ENCODE measurements around the gene AGR3.
"Not testable (repeated sequence)": the region's sequence is repeated elsewhere in the genome, so short reads cannot be mapped to it uniquely, and the experiment has no call there.

AGR3 gene

DNA sequence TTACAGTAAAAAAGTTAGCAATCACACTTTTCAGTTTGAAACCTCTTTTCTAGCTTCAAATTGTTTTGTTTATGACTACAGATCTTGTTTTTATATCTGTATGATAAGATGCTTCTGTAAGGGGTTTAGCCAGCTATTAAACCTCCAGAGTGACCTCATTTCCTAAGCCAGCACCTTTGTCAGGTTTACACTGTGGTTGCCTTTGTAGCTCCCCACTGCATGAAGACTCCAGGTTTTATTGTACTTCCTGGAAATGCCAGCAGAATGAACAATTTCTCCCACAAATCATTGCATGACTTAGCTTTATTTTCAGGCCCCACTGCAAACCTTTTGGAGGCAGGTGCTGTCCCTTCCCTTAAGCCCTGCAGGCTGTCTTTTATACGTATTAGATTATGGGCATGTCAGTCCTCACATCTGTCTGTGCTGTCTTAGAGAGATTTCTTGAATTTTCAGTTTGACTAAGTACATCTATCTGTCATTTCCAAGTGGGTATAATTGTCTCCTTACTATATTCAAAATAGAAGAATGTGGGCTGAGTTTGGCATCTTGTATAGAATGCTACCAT is 8.2 kb upstream of the AGR3 start:
- DNase-seq: no peak

DNA sequence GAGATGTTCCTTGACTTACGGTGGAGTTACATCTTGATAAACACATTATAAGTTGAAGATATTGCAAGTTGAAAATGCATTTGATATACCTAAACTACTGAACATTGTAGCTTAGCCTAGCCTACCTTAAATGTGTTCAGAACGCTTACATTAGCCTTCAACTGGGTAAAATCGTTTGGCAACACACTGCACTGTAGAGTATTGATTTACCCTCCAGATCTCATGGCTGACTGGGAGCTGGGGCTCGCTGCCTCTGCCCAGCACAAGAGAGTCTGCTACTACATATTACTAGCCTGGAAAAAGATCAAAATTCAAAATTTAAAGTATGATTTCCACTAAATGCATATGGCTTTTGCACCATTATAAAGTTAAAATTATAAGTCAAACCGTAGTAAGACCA is 7.5 kb upstream of the AGR3 start:
- DNase-seq: no peak

DNA sequence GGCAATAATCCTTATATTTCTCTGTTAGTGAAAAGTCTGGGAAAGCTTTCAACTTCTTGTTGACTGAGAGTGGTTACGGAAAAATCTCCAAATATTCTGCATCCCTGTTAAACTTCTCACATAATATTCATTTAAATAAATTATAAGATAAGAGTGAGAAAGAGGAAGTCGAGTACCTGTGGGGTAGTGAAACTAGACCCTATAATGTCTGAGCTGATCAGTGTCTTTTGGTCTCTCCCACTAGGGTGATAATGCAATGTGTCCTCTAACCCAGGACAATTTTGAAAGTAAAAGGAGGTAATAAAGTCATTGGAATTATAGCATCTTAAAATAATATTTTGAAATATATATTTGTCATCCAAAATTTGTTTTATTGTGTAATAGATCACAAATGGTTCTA is 2.1 kb upstream of the AGR3 start:
- DNase-seq: no peak

DNA sequence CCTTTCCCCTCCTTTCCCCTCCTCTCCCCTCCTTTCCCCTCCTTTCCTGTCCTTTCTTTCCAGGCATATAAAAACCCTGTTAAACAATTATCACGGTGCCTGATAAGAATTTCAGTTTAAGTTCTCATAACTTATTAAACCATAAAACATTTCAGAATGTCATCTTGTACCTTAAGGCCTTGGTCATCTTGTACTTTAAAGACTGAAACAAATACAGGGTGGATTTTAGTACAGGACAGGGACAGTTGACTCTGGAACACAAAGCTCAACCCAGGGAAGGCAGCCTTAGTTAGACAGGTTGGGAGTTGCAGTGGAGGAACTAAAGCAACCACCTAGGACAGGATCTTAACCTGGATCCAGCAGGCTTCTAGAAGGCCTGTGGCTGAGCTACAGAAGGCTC is 1.2 kb downstream of the AGR3 start:
- DNase-seq: no peak

DNA sequence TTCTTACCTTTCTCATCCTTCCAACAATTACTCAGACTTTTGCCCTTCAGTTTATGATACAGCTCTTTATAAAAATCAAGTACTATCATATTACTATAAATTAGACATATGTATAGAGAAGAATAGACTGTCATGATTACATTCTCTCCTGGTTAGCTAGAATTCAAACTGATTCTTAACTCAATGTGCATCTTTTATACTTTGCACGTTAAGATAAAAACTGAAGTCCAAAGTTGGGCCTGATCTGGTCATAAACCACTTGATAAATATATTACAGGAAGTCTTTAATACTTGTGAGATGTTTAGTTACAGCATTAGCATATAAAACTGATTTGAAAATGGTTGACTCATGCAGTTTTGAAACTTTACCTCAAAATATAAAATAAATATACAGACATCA is 2.6 kb downstream of the AGR3 start:
- no peak for DNase-seq

DNA sequence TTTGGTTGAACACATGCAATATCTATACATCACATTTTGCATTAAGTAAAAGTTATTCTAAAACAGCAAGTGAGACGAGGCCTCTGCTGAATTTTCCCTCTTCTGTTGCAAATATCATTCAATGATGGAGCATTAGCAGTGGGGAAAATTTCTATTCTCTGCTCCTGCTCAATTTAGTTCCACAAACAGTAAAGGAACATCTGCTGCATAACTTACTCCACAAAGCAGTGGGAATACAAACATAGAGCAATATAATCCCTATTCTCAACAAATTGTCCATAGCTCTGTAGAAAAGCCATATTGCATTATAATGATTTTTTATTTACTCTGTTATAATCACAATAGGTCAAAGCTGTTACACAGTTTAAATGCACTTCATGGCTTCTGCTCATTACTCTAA is 5.9 kb downstream of the AGR3 start:
- no peak for DNase-seq

DNA sequence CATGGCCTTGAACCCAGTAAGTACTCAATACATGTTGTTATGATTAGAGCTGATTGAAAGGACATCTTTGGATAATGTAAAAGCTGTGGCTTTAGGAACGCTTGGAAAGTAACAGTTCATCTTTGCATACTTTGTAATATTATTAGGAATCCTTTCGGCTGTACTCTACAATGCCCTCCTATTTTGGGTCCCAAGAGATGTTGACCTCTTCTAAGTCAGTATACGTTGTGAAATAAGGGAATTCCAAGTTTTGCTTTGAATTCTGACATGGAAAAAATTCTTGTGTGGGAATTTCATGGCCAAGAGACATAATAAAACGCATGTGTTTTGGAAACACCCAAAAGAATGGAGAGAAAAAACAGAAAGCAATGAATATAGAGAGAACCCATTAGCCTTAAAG is 7.7 kb downstream of the AGR3 start:
- no peak for DNase-seq

DNA sequence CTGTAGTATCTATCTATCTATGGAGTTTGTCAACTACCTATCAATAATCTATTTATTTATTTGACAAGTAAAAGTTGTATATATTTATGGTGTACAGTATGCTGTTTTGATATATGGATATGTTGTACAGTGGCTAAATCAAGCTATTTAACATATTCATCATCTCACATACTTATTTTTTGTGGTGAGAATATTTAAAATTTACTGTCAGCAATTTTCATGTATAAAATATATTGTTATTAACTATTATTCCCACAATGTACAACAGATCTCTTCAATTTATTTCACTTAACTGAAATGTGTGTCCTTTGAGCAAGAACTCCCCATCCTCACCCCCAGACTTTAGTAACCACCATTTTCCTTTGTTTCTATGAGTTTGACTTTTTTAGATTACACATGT is 14.5 kb downstream of the AGR3 start:
- no peak for DNase-seq

DNA sequence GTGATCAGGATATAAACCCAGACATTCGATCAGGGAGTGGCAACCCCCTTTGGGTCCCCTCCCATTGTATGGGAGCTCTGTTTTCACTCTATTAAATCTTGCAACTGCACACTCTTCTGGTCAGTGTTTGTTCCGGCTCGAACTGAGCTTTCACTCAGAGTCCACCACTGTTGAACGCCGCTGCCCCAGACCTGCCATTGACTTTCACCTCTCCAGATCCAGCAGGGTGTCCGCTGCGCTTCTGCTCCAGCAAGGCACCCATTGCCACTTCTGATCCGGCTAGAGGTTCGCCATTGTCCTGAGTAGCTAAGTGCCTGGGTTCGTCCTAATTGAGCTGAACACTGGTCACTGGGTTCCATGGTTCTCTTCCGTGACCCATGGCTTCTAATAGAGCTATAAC is 28.6 kb downstream of the AGR3 start:
- not testable (repeated sequence) for DNase-seq

DNA sequence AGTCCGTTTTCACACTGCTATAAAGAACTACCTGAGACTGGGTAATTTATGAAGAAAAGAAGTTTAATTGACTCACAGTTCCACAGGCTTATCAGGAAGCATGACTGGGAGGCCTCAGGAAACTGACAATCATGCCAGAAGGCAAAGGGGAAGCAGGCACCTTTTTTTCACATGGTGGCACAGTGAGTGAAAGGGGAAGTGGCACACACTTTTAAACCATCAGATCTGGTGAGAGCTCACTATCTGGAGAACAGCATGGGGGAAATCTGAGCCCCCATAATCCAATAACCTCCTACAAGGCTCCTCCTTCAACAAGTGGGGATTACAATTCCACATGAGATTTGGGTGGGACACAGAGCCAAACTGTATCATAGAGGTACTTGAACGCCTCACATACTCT is 30.0 kb downstream of the AGR3 start:
- DNase-seq: no peak

DNA sequence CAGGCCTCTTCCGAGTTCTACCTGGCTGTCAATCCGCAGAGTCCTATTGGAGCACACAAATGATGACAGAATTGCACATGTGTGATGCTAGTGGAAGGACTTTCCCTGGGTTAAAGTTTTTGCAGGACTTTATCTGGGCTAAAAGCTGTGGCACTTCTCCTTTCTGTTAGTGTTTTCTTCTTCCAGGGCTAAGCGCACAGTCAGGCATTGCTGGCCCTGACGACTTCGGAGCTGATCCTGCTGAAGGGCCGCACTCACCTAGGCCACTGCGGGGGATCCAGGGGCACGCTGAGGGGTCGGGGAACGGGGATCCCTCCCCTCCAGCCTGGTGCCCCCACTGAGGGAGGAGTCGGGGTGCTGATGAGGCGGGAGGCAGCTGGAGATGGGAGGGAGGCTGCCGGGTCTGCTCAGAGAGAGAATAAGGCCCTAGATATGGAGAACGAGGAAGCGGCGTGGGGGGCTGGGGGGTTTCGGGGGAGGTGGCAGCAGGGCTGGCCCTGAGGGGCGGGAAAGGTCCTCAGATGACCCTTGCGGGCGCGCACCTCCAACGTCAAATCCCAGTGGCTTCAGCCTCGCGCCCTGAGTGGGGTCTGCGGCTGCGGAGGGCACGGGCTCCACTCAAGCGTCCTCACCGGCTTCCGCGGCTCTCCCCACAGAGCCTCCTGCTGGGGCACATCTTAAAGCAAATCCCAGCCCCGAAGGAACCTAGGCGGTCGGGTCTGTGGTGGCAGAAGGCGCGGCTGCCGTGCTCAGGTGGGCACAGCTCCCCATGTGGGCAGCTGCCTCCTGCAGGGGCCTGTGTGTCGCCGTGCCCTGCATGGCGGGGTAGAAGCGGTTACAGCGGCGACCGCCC is 30.9 kb downstream of the AGR3 start:
- DNase-seq: no peak

DNA sequence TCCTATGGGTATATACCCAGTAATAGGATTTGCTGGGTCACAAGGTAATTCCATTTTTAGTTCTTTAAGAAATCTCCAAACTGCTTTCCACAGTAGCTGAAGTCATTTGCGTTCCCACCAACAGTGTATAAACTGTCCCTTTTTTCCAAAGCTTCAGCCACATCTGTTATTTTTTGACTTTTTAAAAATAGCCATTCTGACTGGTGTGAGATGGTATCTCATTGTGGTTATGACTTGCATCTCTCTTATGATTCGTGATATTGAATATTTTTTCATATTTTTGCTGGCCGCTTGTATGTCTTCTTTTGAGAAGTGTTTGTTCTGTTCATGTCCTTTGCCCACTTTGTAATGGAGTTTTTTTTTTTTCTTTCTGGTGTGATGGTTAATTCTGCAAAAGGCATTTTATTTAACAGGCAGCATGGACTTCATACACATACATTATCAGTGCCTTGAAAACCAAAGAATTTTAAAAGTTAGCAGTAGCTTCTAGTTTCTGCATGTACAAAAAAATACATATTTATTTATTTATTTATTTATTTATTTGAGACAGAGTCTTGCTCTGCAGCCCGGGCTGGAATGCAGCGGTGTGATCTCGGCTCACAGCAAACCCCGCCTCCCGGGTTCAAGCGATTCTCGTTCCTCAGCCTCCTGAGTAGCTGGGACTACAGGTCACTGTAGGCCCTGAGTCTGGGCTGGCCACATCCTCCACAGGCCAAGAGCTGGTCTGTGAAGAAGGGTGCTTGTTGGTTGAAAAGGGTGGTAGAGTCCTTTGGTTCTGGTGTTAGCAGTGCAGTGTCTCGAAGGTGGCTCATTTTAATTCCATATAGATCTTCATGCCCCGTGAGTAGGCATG is 32.3 kb downstream of the AGR3 start:
- no peak for DNase-seq

DNA sequence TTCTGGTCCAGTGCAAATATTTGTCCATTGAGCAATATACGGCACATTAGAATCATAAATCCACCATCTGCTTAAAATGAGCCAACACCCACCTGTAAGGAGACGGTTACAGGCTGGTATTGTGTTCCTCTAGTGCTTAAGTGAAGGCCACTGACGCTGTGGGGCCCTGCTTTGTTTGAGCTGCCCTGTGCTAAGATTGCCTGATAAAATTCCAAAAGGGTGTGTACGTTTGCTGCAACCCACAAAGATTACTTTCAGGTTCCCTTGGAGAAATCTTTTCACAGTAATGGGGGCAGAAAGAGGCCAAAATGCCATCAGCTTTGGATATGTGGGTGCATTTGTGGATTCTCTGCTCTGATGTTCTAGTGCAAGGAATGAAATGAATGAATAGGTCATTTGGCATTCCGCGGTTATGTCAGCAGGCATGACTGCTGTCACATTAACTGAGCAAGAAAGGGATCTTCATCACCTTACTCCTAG is 34.4 kb downstream of the AGR3 start:
- no peak for DNase-seq

DNA sequence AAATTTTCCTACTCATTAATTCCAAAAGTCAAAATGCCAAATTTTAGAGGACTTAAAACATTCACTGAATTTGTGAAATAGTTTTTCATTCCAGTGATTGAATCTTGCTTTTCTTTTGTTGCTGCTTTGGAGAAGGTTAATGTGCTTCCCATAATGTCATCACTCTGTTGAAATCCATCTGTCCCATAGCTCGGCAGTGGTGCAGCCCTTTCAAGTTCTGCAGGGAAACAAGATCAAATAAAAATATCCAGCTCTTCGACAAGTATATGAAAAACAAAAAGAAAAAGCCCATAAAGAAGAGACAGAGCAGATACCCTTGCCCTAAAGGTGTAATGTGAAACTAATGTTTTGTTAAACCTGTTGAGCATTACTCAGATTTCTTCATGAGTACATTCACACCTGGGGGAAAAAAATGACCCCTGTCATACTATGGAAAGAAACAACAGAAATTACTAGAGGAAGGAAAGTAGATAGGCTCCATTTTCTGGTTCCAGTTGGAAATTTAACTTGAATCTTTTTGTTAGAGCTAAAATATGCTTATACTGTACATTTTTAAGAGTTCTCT is 35.1 kb downstream of the AGR3 start:
- no peak for DNase-seq

DNA sequence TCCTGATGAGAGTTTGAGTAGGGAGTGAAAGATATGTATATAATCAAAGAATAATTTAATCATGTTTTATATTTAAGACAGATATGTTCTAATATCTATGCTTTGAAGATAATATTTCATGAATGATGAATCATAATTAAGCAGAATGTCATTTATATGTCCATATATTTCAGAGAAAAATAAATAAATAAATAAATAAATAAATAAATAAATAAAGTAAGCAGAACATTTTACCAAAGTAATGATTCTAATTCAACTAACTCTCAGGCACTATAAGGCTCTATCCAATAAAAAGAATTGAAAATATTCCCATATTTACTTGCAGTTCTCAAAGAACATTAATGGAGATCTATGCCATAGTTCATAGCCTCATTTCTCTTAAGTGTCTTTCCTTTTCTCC is 36.0 kb downstream of the AGR3 start:
- no peak for DNase-seq

DNA sequence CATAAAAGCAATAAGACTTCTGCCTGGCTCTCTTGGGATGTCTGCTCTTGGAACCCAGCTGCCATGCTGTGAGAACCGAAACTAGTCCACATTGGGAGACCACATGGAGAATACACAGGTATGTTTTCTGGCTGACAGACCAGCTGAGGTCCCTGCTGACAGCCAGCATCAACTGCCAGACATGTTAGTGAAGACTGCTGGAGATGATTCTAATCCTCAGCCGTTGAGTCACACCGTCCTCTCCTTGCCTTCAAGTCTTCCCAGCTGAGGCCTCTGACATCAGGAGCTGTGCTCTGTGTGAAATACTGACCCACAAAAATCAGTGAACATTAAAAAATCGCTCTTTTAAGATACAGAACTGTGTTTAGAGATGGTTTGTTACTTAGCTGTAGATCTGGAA is 40.1 kb downstream of the AGR3 start:
- DNase-seq: no peak

DNA sequence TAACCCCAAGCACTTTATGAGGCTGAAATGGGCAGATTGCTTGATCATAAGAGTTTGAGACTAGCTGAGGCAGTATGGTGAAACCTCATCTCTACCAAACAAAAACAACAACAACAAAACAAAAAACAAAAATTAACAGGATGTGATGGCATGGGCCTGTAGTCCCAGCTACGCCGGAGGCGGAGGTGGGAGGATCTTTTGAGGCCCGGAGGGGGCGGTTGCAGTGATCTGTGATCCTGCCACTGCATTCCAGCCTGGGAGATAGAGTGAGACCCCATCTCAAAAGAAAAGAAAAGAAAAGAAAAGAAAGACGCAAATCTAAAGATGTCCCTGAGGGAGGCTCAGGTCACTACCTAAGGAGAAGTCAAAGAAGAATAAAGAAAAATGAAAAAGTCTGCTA is 41.7 kb downstream of the AGR3 start:
- no peak for DNase-seq

DNA sequence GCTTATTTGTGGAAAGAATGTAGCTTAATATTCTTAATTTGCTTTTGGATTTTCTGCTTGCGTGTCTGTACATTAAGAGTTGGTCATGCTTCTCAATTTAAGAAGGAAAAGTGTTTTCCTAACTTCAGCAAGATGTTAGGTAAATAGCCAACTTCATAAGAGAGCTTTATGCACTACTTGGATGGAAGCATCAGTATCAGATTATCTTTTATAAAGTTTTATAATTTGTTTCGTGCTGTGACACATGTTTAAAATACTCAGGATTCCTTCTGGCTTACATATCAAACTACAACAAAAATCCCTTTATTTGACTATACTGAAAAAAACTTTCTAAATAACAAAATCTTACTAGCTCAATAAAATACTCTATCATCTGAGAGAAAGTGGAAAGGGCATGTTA is 42.1 kb downstream of the AGR3 start:
- DNase-seq: no peak

DNA sequence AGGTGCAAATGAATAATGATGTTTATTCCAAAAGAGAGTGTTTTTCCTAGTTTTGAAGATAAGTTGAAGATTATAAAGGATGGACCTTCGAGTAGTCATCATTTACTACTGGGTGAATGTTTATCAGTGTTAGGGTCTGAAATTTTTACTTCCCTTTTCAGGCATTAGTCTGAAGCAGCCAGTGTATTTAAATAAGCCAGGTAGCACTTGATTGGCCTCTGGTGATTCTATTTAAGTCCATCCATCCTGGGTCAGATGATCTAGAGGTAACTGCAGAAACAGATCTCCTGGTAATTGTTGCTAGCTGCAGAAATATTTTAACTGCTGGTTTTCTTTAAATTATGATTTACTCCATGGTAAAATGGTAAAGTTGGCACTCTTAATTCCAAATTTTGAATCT is 42.9 kb downstream of the AGR3 start:
- no peak for DNase-seq

DNA sequence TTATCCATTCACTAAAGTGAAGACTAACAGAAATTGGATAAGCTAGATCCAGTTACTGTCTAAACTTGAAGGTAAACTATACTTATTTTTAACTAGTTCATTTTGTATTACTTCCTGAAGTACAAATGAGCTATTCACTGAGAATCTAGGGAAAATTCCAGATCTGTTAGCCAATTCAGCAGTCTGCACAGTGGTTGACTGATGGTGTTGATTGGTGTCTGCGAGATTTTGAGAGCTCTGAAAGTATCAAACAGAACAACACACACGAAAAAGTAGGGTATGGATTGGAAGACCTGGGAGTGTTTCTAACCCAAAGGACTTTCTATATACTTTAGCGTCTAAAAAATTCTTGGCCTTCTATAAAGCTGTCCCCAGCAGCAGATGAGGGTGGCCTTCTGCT is 43.4 kb downstream of the AGR3 start:
- DNase-seq: no peak

DNA sequence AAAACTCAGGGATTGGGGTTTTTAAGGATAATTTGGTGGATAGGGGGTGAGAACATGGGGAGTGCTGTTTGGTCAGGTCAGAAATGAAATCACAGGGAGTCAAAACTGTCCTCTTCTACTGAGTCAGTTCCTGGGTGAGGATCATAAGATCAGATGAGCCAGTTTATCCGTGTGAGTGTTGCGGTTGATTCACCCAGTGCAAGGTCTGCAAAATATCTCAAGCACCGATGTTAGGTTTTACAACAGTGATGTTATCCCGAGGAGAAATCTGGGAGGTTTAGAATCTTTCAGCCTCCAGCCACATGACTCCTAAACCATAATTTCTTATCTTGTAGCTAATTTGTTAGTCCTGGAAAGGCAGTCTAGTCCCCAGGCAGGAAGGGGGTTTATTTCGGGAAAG is 45.3 kb downstream of the AGR3 start:
- no peak for DNase-seq

DNA sequence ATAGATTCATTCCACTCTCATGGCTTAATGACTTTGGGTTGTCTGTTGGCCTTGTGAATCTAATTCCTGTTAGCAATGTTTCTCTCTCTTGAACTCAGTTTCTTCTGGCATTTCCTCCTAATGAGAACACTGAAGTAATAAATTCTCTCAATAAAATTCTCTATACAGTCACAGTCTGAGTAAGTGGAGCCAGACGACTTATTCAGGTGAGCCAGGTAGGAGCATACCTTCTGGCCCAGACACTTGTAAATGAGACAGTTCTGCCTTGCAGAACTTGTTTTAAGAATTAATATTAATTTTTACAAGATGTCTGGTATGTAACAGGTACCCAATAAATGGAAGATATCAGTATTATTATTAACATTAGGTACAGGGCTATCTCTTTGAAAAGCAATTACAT is 48.4 kb downstream of the AGR3 start:
- DNase-seq: no peak

DNA sequence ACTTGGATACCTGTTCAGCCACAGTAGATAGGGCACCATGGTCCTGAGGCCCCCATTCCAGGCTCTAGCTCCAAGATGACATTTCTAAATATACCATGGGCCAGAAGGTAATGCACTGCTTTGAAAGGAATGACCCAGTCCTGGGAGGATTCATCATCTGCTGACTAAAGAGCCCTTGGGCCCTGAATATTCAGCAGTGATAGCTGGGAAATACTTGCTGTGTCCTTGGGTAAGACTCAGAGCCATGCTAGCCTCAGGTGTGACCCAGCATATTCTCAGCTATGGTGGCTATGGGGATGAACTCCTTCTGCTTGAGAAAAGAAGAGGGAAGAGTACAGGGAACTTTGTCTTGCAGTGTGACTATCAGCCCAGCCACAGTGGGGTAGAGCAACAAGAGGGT is 55.7 kb downstream of the AGR3 start:
- DNase-seq: no peak

DNA sequence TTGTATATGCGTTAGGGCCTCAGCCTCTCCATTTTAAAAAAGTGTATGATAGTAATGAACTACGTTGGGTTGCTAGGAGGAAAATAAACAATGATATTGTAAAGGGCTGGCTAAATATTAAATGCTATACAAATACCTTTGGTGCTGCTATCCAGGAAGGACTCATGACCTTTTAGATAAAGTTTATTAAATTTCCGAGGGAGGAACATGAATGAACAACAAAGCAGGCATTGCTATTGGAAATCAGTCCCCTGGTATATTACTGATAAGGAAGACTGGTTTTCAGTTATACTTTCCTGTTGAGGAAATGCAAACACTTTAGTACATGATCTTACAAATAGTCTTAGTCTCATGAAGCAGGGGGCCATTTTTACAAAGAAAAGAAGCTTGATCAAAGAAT is 59.8 kb downstream of the AGR3 start:
- DNase-seq: no peak

Data from activated T-cell treated with anti-CD3 and anti-CD28 coated beads, Interleukin-2, amount 50 U/mL, for 1 hour (primary cell).